Retina (tissue), 1 donor: ENCODE results near the gene SMAGP.
"Not testable (repeated sequence)": the region's sequence is repeated elsewhere in the genome, so short reads cannot be mapped to it uniquely, and the experiment has no call there.

ENCODE experiments used
- DNase-seq: peaks from one replicate; pipeline ENCODE4 v3.0.0-alpha.2; 2016

SMAGP gene

GRCh38 chr12:51222461-51222860, 47.8 kb downstream of the SMAGP start:
- DNase-seq: no peak

DNA sequence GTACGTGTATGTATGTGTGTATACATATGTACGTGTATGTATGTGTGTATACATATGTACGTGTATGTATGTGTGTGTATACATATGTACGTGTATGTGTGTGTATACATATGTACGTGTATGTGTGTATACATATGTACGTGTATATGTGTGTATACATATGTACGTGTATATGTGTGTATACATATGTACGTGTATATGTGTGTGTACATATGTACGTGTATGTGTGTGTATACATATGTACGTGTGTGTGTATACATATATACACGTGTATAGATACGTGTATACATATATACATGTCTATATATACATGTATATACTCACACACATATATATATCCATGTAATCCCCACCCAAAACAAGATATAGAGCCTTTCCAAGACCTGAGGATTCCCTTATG, 50.4 kb downstream of the SMAGP start:
- not testable (repeated sequence) for DNase-seq

DNA sequence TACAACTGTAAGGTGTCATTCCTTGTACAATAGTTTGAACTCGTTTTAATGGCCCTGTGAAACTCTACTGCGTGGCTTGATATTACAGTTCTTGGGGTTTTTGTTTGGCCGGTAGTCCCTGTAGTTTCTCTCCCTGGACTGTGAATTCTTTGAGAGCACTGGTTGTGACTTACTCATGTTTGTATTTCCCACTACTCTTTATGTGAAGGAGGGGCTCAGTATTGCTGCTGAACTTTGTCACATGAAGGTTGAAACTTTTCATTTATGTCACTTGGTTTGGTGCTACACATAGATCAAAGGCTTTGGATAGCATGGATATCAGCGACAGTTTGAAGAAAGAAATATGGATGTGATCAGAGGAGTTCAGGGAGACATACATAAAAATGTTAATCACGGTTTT, 50.9 kb downstream of the SMAGP start:
- DNase-seq: no peak

DNA sequence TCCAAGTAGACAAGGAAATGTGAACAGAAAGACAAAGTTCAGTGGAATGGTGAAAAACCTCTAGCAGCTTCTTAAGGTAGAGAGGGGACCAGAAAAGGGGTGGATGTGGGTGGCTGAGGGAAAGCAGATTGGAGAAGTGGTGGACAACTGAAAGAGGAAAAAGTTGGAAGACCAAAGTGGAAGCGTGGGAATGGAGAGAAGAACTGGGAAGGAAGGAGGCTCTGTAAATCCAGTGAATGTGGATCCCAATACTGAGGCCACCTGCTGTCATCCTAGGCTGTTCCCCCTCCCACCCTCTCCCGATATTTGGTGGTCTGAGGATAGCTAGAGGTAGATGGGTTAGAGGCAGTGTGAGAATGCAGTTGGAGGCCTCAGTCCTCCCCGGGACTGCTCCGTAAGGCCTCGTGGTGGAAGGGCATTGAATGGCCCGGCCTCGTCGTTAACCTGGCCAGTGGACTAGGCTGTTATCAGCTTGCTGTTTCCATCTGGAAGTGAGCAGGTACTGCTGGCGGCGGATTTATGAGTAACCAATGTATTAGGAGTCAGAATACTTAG, 51.5 kb downstream of the SMAGP start:
- no peak for DNase-seq

- peak; percentile 79 for DNase-seq
Observed at GRCh38 chr12:51217968-51218606, 52.1 kb downstream of the SMAGP start, which contains the start of gene POU6F1. Gene POU6F1, minus strand, starts transcription at chr12:51218062. Its CDS starts 11,226 bp downstream, at chr12:51206836.

GRCh38 chr12:51217133-51217967, 52.9 kb downstream of the SMAGP start:
- peak; percentile 68 for DNase-seq

DNA sequence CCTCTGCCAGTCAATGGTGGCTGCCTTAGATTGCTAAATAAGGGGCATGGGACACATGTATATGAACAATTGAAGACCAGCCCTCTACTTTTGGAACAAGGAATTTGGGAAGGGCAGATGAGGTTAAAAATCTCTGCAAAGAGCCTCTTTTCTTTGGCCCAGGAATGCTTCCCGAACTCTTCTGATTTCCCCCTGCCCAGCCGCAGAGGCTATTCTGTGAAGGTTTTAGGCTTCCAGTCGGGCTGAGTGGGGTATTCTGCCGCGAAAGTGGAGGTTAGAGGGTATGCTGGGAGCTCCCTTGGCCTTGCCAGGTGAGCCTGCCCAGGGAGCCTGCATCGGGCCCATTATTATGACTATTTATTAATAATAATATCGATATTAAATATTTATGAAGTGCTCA, 53.6 kb downstream of the SMAGP start:
- DNase-seq: no peak

- DNase-seq: no peak
Observed at GRCh38 chr12:51214895-51215294, 55.3 kb downstream of the SMAGP start.

DNA sequence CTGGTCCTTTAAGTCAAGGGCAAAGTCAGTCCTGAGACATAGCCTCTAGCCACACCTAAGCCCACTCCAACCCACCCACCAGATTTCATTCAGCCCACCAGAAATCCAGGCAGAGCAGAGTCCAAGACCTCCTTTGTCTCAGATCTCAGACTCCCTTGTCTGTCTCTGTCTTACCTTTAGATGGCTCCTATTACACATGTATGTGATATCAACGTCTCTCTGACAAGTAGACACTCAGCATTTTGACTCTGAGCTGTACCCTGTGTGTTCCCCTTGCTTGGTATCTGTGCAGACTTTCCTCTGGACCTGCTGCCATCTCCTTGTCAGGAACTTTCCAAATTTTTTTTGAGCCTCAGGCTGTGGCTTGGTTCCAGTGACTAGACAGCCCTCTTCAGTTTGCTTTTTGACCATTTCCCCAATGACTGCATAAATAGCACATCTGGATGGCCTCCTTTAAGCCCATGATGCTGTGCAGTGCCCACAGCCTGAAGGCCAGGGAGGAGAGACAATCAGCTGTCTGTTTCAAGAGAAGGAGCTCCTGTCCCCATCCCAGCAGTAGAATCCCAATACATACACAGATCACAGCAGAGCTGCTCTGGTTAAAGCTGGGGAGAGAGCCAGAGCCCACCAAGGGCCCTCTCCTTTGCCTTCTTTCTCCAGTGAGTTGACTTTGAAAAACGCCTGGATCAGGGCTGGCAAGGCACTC, 59.4 kb downstream of the SMAGP start:
- DNase-seq: no peak

GRCh38 chr12:51209259-51209658, 61.0 kb downstream of the SMAGP start:
- no peak for DNase-seq

DNA sequence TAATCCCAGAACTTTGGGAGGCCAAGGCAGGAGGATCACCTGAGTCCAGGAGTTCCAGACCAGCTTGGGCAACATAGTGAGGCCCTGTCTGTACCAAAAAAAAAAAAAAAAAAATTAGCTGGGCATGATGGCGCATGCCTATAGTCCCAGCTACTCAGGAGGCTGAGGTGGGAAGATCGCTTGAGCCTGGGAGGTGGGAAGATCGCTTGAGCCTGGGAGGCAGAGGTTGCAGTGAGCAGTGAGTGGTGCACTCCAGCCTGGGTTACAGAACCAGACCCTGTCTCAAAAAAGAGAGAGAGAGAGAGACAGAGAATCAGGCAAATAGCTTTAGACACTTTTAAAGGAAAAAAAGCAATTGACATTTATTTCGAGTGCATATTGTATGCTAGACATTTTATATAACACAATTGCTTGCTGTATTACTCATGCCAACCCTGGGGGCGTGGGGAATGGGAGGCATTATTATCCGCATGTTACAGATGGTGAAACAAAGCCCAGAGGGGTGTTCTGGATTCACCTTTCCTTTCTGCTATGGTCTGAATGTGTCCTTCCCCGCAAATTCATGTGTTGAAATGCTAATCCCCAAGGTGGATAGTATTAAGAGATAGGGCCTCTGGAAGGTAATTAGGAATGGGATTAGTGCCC, 62.1 kb downstream of the SMAGP start:
- no peak for DNase-seq

DNA sequence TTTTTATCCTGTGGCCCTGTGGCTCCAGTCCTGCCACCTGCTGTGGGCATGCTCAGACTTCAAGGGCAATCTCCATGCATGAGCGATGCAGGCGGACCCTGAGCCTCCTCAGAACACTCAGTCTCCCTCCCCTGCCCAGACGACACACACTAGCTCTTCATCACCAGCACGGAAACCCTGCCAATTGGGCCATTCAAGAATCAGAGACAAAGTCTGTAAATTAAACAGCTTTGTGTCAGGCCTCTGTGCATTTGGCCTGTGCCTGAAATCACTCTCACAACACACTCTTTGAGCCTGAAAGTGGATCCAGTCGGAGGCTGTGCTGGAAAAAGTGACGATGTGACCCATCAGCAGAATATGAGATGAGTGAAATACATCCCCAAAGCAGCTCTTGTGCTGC, 64.9 kb downstream of the SMAGP start:
- DNase-seq: no peak

- DNase-seq: no peak
Observed at GRCh38 chr12:51202718-51203117, 67.5 kb downstream of the SMAGP start.

DNA sequence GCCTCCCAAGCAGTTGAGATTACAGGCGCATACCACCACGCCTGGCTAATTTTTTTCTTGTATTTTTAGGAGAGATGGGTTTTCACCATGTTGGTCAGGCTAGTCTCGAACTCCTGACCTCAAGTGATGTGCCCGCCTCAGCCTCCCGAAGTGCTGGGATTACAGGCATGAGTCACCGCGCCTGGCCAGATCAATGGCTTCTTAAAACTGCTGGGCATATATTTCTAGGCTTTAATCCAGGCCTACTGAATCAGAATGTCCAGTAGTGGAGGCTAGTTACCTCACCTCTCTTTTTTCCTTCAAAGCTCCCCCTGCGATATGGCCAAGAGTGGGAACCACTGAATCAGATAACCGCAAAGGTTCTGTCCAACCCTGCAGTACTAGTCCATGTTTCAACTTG, 69.4 kb downstream of the SMAGP start:
- DNase-seq: no peak

DNA sequence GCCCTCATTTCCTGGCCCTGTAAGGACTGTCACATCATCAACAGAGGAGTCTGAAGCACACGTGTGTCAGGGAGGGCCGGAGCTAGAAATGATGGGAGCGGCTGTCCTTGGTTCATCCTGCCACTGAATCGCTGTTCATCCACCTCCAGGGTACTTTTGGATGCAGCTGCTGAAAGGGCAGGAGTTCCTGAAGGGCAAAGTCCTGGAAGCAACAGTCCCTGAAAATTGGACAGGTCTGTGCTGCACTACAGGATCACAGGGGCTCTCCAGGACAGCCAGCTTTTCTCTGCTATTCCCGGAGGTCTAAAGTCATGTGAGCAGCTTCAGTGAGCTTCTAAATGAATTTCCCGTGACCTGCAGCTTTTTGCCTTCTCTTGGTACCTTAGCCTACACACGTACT, 70.1 kb downstream of the SMAGP start:
- DNase-seq: no peak

DNA sequence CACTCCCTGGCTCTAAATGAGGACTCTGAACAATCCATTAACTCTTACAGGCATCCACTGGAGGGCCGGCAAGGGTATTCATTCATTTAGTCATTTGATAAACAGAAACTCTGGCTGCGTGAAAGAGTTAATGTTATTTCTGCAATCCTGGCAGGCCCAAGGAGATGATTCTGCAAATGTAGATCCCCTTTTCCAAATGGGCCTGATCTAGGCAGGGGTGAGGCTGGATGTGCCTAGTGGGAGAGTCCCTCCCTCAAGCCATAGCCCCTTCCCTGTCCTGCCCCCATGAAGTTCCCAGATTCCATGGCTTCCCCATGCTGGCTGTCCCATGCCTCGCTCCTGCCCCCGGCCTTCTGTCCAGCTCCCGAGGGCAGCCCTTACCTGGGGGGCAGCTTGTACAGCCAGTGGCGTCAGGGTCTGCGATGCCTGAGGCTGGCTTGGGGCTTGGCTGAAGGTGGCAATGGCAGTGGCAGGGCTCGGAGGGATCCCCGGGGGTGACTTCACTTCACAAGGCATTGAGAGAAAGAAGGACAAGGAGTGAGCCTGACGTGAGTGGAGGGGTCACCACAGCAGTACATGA, 70.8 kb downstream of the SMAGP start:
- no peak for DNase-seq

GRCh38 chr12:51198568-51199365, 71.4 kb downstream of the SMAGP start:
- no peak for DNase-seq

DNA sequence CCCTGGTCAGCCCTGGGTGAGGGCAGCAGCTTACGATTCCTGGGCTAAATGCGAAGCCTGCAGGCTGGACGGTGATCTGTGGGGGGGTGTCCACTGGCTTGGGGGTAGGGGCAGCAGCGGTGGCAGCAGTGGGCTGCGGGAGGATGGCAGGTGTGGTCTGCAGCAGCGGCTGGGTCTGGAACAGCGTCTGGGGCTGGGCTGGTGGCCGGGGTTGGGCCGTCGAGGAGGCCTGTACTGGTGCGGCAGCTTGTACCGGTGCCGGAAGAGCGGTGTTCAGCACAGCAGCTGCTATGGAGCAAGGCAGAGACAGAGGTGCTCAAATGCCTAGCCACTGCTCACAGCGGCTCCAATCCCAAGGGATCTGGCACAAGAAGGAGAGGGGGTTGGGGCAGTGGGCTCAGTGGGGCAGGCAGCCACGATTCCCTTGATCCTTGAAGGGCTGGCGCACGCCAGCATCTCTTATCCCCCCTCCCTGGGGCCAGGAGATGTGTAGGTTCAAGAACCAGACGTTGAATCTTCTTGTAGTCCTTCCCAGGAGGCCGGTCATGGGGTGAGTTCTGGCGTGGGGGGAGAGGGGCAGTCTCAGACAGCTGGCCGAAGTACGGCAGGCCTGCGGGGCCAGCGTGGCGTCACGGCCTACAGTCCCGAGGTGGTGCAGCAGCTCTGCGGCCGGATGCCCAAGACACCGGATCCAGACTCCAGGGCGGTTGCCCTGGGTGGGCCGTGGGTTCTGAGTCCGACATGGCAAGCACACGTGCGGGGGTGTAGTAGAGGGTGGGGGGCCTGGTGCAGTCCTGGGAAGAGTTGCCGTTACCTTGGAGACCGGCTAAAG, 72.3 kb downstream of the SMAGP start:
- no peak for DNase-seq

DNA sequence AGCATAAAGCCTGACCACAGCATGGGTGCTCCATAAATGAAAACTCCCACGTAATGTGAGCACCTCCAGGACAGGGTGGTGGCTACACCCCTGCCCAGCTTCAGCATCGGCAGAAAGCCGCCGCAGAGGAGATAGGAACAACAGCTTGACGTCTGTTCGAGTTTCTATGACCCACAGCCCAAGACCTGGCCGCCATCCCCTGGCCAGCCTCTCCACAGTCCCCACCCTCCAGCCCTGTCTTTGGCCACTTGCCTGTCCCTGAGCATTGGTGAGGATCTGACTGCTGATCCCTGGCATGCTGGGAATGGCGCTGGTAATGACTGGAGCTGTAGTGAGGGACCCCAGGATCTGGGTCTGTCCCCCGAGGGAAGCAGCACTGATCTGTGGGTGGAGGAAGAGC, 73.7 kb downstream of the SMAGP start:
- no peak for DNase-seq

DNA sequence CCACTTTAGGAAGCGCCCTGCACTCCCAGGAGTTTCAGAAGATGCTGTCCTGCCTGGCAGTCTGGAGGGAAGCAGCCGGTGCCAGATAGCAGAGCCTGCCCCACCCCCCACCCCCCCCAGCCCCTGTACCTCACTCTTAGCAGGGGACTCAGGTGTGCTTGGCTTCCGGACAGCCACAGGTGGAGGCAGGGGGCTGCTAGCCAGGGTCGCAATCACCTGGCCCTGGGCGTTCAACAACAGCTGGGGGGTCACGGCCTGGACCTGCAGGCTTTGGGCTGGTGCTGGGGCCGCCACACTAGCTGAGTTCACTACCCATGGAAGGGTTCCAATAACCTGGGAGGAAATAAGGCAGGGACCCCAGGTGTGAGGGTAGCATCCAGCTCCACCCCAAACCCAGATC, 74.4 kb downstream of the SMAGP start:
- DNase-seq: no peak
